Right lobe of liver (tissue), 4 donors: Measurements from ENCODE around the gene ZNF208.

ENCODE experiments used
- POLR2A ChIP-seq: fragments of 450-650 bp; IDR thresholded peaks from one replicate; pipeline ENCODE4 v1.6.1; 2017; ENCODE audit warnings: antibody characterized with exemption, mild to moderate bottlenecking
- TF ChIP-seq, protein P1 (sequence below), 4 donors: fragments of 200-600 bp in 3 of 4; fragments of 450-650 bp in 1 of 4; IDR thresholded peaks; one replicate each; pipeline versions ENCODE4 v1.5.1 to v1.8.0; 2016 to 2022; ENCODE audit warnings: antibody characterized with exemption in 4 of 4, mild to moderate bottlenecking in 2 of 4
- donor health status: DM: no; HTN: no; CAD: no.
- donor health status: DM: no; HTN: no; CAD: no.
- donor health status: DM: no; HTN: yes; CAD: no.

DNA sequence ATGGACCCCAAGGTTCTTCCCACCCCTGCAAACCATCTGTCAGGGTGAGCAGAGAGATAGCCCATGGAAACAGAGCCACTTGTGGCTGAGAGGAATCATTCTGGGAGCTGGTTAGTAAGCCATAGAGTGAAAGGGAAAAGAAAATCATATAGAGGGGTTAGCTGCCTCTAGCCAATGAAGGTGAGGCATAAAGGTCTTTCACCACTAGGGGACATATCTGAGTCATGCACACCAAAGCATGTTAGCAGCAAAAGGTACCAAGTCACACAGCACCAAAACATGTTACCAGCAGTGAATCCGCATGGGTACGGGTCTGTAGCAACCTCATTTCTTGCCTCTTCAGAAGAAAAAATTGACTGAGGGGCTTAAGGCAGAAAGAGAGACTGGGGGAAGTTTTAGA, 98.1 kb downstream of the ZNF208 start:
- TF ChIP-seq, protein P1, sequence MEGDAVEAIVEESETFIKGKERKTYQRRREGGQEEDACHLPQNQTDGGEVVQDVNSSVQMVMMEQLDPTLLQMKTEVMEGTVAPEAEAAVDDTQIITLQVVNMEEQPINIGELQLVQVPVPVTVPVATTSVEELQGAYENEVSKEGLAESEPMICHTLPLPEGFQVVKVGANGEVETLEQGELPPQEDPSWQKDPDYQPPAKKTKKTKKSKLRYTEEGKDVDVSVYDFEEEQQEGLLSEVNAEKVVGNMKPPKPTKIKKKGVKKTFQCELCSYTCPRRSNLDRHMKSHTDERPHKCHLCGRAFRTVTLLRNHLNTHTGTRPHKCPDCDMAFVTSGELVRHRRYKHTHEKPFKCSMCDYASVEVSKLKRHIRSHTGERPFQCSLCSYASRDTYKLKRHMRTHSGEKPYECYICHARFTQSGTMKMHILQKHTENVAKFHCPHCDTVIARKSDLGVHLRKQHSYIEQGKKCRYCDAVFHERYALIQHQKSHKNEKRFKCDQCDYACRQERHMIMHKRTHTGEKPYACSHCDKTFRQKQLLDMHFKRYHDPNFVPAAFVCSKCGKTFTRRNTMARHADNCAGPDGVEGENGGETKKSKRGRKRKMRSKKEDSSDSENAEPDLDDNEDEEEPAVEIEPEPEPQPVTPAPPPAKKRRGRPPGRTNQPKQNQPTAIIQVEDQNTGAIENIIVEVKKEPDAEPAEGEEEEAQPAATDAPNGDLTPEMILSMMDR (IDR thresholded peaks at IDR 0.05): no peak
- TF ChIP-seq POLR2A: no peak
